Measurements from ENCODE around the gene SEC14L1. TPM values are rescaled to one million over a fixed set of nuclear protein-coding genes. Genes with fewer than 3 reads are reported as not detected.
A peak's percentile ranks its signal among the peaks of the same experiment; 100 is the strongest.

The SEC14L1 gene
- total RNA-seq, 1 experiment from 2014 or later: 279 TPM

- Histone ChIP-seq H3K27me3 (ENCODE audit: control insufficient read depth, insufficient read depth, low read length) (no peaks in the 10 kb centered on the region), H3K4me1 (ENCODE audit: control insufficient read depth, insufficient read depth, low read length) (peaks cover 87% of the 10 kb centered on the region), H3K9me3 (ENCODE audit: control insufficient read depth, insufficient read depth, low read depth, low read length) (no peaks in the 10 kb centered on the region), H3K4me3 (ENCODE audit: low read depth in 2 of 2, low read length in 2 of 2) (peak overlapping the region; percentile 1 to 22; a peak in 3 of 4 replicates), H3K36me3 (ENCODE audit: control insufficient read depth, insufficient read depth, low read length) (no peaks in the 10 kb centered on the region), H3K27ac (ENCODE audit: low read length) (peak overlapping the region; percentile 95)
- DNase-seq (ENCODE audit: low read depth, low spot score): no peak
- TF ChIP-seq POLR2AphosphoS5 (IDR thresholded peaks at IDR 0.05; ENCODE audit: low read depth, low read length): no peak
- peak; percentile 91 for TF ChIP-seq TCF7L2 (IDR thresholded peaks at IDR 0.05; ENCODE audit: low read depth, low read length)
- ChIA-PET POLR2A (interaction anchor here (5.0 kb wide), 1 partner anchor 11 kb away, joined by 30 read pairs; the partner anchor contains the start of gene SEC14L1), CTCF (interaction anchor here (0.6 kb wide), 1 partner anchor 416 kb away, joined by 4 read pairs; no protein-coding TSS in a partner anchor)
- ATAC-seq: peak; percentile 15
- intact Hi-C loops (cut with micrococcal nuclease; ENCODE audit: unreplicated experiment) (loop anchor here (5.0 kb wide), 1 partner anchor 32 kb away; no protein-coding TSS in a partner anchor), in situ Hi-C loops (cut with HindIII; ENCODE audit: low pct_unique_long_range_greater_than_20kb, low sequenced_read_pairs) (no loop called here)
- no TSS peak for BruUV-seq (replicated peaks)
Measured at GRCh38 chr17:77129568-77130301, 11.0 kb upstream of the SEC14L1 start.

- in situ Hi-C loops (cut with HindIII; ENCODE audit: low pct_unique_long_range_greater_than_20kb, low sequenced_read_pairs) (no loop called here), intact Hi-C loops (cut with micrococcal nuclease; ENCODE audit: unreplicated experiment) (loop anchor here (5.0 kb wide), 1 partner anchor 33 kb away; no protein-coding TSS in a partner anchor)
- H3K4me3 ChIP-seq (ENCODE audit: low read depth in 2 of 2, low read length in 2 of 2): no peak overlapping the region
- CTCF ChIA-PET: no interaction called here
- peaks cover 79% of the 10 kb centered on the region for H3K4me1 ChIP-seq (ENCODE audit: control insufficient read depth, insufficient read depth, low read length)
- no peak for DNase-seq (ENCODE audit: low read depth, low spot score)
- H3K36me3 ChIP-seq (ENCODE audit: control insufficient read depth, insufficient read depth, low read length): no peaks in the 10 kb centered on the region
- POLR2A ChIA-PET: interaction anchor here (5.0 kb wide), 1 partner anchor 10 kb away, joined by 30 read pairs; the partner anchor contains the start of gene SEC14L1
- ATAC-seq: no peak
- no TSS peak for BruUV-seq (replicated peaks)
- no peaks in the 10 kb centered on the region for H3K27me3 ChIP-seq (ENCODE audit: control insufficient read depth, insufficient read depth, low read length)
- no peak for TF ChIP-seq REST (IDR thresholded peaks at IDR 0.05; ENCODE audit: insufficient read depth in 1 of 2, low read depth in 2 of 2, low read length in 1 of 2)
- TF ChIP-seq SIN3A (IDR thresholded peaks at IDR 0.05; ENCODE audit: borderline replicate concordance, insufficient read depth, low read depth, low read length): no peak
- no peak for TF ChIP-seq CTCF (IDR thresholded peaks at IDR 0.05)
- no peak for TF ChIP-seq TCF7L2 (IDR thresholded peaks at IDR 0.05; ENCODE audit: low read depth, low read length)
- TF ChIP-seq POLR2AphosphoS5 (IDR thresholded peaks at IDR 0.05; ENCODE audit: low read depth, low read length): no peak
- H3K9me3 ChIP-seq (ENCODE audit: control insufficient read depth, insufficient read depth, low read depth, low read length): no peaks in the 10 kb centered on the region
- H3K27ac ChIP-seq (ENCODE audit: low read length): peak overlapping the region; percentile 95
Measured at GRCh38 chr17:77130525-77130924, 10.2 kb upstream of the SEC14L1 start.

GRCh38 chr17:77131904-77132303 lies 8.9 kb upstream of the SEC14L1 start:
- in situ Hi-C loops (cut with HindIII; ENCODE audit: low pct_unique_long_range_greater_than_20kb, low sequenced_read_pairs): no loop called here
- Histone ChIP-seq H3K4me1 (ENCODE audit: control insufficient read depth, insufficient read depth, low read length) (peaks cover 70% of the 10 kb centered on the region), H3K9me3 (ENCODE audit: control insufficient read depth, insufficient read depth, low read depth, low read length) (no peaks in the 10 kb centered on the region), H3K27me3 (ENCODE audit: control insufficient read depth, insufficient read depth, low read length) (no peaks in the 10 kb centered on the region), H3K36me3 (ENCODE audit: control insufficient read depth, insufficient read depth, low read length) (no peaks in the 10 kb centered on the region), H3K27ac (ENCODE audit: low read length) (peak overlapping the region; percentile 95), H3K4me3 (ENCODE audit: low read depth in 2 of 2, low read length in 2 of 2) (no peak overlapping the region)
- no peak for DNase-seq (ENCODE audit: low read depth, low spot score)
- POLR2A ChIA-PET: interaction anchor here (5.0 kb wide), 1 partner anchor 9 kb away, joined by 30 read pairs; the partner anchor contains the start of gene SEC14L1
- no TSS peak for BruUV-seq (replicated peaks)
- ATAC-seq: peak; percentile 50
- TF ChIP-seq REST (IDR thresholded peaks at IDR 0.05; ENCODE audit: insufficient read depth in 1 of 2, low read depth in 2 of 2, low read length in 1 of 2) (no peak), SIN3A (IDR thresholded peaks at IDR 0.05; ENCODE audit: borderline replicate concordance, insufficient read depth, low read depth, low read length) (no peak), TCF7L2 (IDR thresholded peaks at IDR 0.05; ENCODE audit: low read depth, low read length) (no peak), CTCF (IDR thresholded peaks at IDR 0.05) (no peak), POLR2AphosphoS5 (IDR thresholded peaks at IDR 0.05; ENCODE audit: low read depth, low read length) (no peak)
- intact Hi-C loops (cut with micrococcal nuclease; ENCODE audit: unreplicated experiment): loop anchor here (5.0 kb wide), 1 partner anchor 35 kb away; no protein-coding TSS in a partner anchor
- CTCF ChIA-PET: no interaction called here
